Measurements from ENCODE around the gene FSD1L. TPM values are rescaled to one million over a fixed set of nuclear protein-coding genes. Genes with fewer than 3 reads are reported as not detected.

Gene FSD1L
- total RNA-seq, 1 donor: 5.6 TPM

DNA sequence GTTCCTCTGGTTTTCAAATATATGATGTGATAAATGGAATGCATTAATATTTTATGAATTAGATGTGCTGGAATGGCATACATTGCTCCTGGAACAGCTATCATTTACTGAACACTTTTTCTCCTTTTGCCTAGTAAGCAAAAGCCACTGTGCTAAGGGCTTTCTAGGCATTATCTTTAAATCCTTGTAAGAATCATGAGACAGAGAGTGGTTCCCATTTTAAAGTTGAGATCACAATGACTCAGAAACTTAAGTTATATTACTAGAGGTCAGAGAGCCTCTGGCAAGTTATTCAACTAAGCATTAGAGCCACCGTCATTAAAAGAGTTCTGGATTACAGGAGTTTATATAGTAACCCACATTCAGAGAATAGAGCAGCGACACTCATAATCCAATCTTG, 26.7 kb upstream of the FSD1L start:
- no peak overlapping the region for H3K4me3 ChIP-seq (ENCODE audit: low read depth, low read length)
- TF ChIP-seq, protein P1, sequence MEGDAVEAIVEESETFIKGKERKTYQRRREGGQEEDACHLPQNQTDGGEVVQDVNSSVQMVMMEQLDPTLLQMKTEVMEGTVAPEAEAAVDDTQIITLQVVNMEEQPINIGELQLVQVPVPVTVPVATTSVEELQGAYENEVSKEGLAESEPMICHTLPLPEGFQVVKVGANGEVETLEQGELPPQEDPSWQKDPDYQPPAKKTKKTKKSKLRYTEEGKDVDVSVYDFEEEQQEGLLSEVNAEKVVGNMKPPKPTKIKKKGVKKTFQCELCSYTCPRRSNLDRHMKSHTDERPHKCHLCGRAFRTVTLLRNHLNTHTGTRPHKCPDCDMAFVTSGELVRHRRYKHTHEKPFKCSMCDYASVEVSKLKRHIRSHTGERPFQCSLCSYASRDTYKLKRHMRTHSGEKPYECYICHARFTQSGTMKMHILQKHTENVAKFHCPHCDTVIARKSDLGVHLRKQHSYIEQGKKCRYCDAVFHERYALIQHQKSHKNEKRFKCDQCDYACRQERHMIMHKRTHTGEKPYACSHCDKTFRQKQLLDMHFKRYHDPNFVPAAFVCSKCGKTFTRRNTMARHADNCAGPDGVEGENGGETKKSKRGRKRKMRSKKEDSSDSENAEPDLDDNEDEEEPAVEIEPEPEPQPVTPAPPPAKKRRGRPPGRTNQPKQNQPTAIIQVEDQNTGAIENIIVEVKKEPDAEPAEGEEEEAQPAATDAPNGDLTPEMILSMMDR (IDR thresholded peaks at IDR 0.05; ENCODE audit: insufficient read depth, low read depth, low read length): no peak
- no peak for DNase-seq (ENCODE audit: low read depth)

GRCh38 chr9:105421864-105422263, 26.0 kb upstream of the FSD1L start:
- DNase-seq (ENCODE audit: low read depth): no peak
- no peak overlapping the region for H3K4me3 ChIP-seq (ENCODE audit: low read depth, low read length)
- TF ChIP-seq, protein P1 (IDR thresholded peaks at IDR 0.05; ENCODE audit: insufficient read depth, low read depth, low read length): no peak

DNA sequence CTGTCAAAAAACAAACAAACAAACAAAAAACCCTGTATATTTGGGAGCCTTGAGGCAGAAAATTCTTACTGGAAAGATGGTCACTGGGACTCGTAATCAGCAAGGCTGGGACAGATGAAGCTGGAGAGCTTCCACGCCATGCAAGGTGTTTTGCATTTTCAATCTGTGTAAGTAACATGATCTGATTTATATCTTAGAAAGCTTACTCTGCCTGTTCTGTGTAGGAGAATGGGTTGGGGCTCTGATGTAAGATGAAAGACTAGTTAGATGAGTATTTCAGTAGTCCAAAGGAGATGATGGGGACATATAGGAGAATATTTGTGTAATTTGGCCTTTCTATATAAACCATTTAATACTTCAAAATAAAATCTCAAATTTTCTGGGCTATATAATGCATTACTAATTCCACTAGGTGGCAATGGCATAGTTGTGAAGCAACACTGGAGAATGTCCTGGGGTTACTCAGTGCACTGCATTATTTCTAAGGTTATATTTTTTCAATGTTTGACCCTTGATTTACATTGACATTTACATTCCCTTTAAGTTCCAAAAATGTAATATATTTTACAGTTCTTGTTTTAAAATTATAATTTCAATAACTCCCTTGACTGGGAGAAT, 21.9 kb upstream of the FSD1L start:
- TF ChIP-seq, protein P1 (IDR thresholded peaks at IDR 0.05; ENCODE audit: insufficient read depth, low read depth, low read length): peak; percentile 63
- DNase-seq (ENCODE audit: low read depth): peak; percentile 36
- no peak overlapping the region for H3K4me3 ChIP-seq (ENCODE audit: low read depth, low read length)

DNA sequence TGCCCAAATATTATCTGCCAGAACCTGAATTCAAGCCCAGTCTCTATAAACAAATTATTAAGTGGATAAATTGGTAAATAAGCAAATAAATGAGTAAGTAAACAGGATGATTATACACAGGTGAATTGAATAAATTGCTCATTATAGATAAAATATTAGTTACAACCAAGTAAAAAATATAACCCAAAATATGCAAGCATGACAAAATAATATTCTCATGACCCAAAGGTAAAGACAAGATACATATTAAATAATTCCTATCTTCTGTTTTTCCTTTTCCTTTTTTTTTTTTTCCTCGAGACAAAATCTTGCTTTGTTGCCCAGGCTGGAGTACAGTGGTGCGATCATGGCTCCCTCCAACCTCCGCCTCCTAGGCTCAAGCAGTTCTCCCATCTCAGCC, 21.2 kb upstream of the FSD1L start:
- TF ChIP-seq, protein P1 (IDR thresholded peaks at IDR 0.05; ENCODE audit: insufficient read depth, low read depth, low read length): no peak

DNA sequence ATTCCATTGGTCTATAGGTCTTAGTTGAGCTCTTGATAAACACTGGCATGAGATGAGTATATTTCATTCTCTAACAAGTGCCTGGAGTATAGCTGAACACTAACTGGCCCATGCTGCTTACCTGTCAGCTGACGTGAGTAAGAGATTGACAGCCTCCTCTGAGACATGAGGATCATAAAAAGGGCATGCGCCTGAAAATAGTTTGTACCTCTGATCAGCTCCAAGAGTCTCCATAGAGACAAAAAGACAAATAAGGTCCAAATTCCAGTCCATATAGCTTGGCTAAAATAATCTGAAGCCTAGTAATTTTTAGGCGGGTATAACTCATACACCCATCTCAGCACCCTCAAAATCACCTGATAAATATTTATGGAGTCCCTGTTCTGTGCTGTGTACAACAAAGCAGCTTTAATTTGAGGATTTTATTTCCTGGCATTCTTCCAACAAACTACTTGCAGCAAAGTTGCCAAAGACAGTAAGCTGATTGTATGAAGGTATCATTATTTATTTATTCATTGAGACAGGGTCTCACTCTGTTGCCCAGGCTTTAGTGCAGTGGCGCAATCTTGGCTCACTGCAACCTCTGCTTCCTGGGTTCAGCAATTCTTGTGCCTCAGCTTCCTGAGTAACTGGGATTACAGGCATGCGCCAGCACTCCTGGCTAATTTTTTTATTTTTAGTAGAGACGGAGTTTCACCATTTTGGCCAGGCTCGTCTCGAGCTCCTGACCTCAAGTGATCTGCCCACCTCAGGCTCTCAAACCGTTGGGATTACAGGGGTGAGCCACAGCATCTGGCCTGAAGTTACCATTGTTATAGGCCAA, 16.2 kb upstream of the FSD1L start:
- no peak overlapping the region for H3K4me3 ChIP-seq (ENCODE audit: low read depth, low read length)
- TF ChIP-seq, protein P1 (IDR thresholded peaks at IDR 0.05; ENCODE audit: insufficient read depth, low read depth, low read length): no peak
- no peak for DNase-seq (ENCODE audit: low read depth)

More for the DNA sequence above, 21.2 kb upstream of the FSD1L start:
- no peak overlapping the region for H3K4me3 ChIP-seq (ENCODE audit: low read depth, low read length)
- DNase-seq (ENCODE audit: low read depth): no peak

- TF ChIP-seq, protein P1 (IDR thresholded peaks at IDR 0.05; ENCODE audit: insufficient read depth, low read depth, low read length): no peak
- no peak for DNase-seq (ENCODE audit: low read depth)
- H3K4me3 ChIP-seq (ENCODE audit: low read depth, low read length): no peak overlapping the region
Measured at GRCh38 chr9:105432247-105432842, 15.5 kb upstream of the FSD1L start.

Data from fibroblast of villous mesenchyme (primary cell).